GM21367 (cell line): ENCODE measurements around the gene SLC19A2.
"Not testable (repeated sequence)": the region's sequence is repeated elsewhere in the genome, so short reads cannot be mapped to it uniquely, and the experiment has no call there.

Experiments
- ATAC-seq: cut with Tn5 transposase; IDR thresholded peaks from one replicate; pipeline ENCODE4 v1.9.1; 2021; ENCODE audit not compliant: unreplicated experiment

Gene SLC19A2, protein sequence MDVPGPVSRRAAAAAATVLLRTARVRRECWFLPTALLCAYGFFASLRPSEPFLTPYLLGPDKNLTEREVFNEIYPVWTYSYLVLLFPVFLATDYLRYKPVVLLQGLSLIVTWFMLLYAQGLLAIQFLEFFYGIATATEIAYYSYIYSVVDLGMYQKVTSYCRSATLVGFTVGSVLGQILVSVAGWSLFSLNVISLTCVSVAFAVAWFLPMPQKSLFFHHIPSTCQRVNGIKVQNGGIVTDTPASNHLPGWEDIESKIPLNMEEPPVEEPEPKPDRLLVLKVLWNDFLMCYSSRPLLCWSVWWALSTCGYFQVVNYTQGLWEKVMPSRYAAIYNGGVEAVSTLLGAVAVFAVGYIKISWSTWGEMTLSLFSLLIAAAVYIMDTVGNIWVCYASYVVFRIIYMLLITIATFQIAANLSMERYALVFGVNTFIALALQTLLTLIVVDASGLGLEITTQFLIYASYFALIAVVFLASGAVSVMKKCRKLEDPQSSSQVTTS

DNA sequence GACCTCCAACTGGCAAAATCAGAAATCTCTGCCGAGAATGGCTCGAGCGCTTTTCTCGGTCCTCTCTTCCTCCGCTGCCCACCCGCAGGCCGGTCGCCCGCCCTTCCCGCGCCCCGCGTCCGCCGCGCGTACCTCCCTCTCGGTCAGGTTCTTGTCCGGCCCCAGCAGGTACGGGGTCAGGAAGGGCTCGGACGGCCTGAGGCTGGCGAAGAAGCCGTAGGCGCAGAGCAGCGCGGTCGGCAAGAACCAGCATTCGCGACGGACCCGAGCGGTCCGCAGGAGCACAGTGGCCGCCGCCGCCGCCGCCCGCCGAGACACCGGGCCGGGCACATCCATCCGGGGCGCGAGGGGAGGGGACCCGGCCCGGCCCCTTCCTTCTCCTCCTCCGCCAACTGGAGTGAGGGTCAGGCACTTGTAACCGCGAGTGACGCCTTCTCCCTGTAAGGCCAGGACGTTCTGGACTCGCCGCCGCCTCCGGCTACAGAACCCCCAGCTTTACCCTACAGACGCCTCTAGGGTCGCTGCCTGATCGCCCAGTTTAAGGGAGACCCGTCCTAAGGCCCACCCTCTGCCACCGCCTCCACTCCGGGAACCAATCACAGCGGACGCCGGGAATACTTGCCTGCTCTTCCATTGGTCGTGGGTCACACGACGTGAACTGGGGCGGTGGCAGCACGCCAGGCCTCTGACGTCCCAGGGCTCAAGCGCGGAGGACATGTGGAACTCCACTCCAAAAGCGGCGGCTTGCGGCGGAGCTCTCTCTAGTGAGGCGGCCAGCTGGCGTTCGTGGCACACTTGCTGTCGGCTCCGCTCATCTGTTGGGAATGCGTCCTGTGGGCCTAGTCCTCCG lies at the start of gene SLC19A2:
Gene SLC19A2, minus strand, starts transcription at position 514 of the 850 bp plus-strand sequence. Its CDS starts 178 bp downstream, at position 336.
- peak; percentile 98 for ATAC-seq

DNA sequence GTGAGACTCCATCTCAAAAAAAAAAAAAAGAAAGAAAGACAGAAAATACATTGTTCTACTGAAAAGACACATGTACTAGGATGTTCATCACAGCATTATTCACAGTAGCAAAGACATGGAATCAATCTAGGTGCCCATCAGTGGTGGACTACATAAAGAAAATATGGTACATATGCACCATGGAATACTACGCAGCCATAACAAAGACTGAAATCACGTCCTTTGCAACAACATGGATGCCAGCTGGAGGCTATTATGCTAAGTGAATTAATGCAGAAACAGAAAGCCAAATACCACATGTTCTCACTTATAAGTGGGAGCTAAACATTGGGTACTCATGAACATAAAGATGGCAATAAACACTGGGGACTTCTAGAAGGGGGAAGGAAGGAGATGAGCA lies 48.9 kb upstream of the SLC19A2 start:
- no peak for ATAC-seq

DNA sequence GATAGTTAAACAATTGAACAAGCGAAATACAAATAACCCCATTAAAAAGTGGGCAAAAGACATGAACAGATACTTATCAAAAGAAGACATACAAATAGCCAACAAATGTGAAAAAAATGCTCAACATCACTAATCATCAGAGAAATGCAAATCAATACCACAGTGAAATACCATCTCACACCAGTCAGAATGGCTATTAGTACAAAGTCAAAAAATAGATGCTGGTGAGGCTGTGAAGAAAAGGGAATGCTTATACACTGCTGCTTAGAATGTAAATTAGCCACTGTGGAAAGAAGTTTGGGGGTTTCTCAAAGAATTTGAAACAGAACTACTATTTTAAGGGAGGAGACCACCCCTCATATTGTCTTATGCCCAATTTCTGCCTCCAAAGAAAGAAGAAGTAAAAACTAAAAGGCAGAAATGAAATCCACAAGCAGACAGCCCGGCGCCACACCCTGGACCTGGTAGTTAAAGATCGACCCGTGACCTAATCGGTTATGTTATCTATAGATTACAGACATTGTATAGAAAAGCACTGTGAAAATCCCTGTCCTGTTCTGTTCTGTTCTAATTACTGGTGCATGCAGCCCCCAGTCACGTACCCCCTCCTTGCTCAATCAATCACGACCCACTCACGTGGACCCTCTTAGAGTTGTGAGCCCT lies 47.9 kb upstream of the SLC19A2 start:
- ATAC-seq: not testable (repeated sequence)

DNA sequence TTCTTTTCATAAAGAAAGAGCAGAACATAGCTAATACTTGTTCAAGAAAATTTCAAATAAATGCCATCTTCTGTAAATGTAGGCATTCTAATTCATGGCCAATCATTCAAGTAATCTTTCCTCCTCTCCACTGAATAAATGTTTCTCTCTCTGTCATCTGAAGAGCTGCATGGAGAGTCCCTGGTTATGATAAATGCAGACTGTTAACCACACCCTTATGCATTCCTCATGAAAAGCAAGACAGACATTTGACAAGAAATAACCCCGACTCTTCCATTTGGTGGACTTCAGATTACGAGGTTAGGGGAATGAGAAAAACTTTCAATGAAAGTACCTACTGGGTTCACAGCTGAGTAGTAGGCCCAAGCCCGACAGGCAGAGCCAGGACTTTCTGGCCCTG lies 44.7 kb upstream of the SLC19A2 start:
- ATAC-seq: no peak

DNA sequence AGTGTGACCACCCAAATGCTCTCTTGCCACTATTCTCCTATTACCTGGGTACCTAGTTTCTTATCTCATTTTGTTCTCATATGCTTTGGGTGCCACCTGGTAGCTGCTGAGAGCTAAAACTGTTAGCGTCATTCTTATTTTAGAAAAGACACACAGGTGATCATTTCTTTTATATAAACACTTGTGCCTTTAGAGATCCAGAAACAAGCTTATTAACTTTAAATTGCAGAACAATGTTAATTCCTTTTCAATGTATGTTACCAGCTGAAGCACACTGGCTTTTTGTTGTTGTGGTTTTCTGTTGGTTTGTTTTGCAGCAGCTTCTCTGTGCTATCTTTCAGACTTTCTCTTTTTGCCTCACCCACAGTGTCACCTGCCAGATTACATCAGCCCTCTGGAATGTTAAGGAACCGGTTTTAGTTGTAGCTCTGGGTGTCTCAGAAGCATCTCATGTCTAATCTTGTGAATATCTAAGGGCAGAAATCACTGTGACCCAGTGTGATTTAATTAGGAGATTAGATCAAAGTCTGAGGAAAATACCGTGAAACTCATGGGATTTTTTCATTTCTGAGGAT lies 43.4 kb upstream of the SLC19A2 start:
- ATAC-seq: no peak

DNA sequence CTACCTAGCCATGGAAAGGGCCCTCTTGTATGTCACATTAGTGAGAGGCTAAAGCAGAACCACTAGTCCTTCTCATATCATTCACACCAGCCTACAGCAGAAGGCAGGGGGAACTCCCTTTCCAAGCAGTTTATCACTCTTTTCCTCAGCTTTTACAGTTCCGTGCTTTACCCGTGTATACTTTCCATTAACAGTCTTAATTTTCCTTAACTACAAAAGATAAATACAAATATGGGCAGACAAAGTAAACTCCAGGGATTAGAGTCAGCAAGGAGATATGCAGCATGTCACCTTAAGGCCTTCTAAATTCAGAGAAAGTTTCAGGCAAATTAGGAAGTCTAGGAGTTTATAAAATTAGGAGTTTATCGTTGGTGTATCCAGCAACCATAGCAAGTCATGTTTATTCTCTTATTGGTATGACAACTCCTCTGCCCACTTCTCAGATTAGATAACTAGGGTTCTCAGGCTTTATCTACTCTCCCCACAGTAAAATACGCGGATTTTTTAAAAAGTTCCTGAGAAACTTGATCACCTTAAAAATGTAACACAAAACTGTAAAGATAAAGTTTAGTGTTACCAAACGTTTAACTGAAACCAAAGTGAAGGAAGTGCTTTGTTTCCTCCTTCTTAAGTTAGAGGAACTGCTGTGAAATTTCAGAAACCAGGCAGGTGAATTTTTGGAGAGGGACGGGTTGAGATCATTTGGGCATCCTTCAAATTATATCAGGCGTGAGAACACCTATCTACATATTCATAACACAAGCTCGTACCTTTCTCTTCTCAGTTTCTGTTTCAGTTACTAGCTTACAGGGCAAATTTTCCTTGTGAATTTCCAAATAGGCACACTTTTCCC lies 42.7 kb upstream of the SLC19A2 start:
- no peak for ATAC-seq

DNA sequence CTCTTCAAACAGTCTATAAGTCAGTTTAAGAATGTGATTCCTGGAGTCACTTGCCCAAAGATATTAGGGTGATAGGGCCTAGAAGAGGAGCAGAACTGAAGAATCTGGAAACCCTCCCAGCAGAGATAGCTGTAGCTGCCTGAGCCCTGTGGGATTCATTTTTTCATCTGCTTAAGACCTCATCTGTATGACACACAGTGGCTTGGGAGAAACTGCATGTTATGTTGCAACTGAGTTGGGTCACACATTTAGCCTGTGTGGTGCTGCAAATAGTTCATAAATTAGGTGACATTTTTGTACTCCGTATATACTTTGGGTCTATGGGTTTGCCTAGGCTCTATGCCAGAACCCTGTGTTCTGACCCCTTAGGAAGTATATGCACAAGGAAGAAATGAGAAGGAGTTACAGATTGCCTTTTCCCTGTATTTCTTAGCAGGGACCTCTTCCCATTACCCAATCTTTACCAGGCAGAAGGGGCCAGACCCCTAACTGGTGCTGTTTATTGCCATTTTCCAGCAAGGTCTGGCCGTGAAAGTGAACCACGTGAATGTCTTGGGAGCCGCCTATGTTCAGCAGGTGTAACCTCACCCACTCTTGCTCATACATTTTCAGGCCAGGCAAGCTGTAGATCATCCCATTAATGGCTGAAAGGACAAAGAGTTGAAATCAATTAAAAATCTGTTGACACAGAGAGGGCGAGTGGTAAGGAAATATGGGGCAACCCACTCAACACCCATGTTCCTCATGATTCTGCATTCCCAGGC lies 41.9 kb upstream of the SLC19A2 start:
- no peak for ATAC-seq

DNA sequence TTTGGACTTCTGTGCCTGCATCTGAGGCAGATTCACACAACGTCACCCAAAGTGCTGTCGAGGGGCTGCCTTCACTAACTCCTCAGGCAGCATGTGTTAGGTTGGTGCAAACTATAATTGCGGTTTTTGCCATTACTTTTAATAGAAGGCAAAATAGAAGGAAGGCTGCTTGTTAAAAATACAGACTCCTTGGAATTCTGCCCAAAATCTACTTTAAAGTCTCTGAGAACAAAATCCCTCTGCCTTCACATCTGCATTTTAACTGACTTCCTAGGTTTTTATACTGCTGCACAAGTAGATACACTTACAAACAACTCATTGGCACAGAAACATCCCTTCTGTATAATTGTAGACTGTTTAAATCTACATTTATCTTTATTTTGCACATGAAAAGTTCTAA lies 41.3 kb upstream of the SLC19A2 start:
- no peak for ATAC-seq

DNA sequence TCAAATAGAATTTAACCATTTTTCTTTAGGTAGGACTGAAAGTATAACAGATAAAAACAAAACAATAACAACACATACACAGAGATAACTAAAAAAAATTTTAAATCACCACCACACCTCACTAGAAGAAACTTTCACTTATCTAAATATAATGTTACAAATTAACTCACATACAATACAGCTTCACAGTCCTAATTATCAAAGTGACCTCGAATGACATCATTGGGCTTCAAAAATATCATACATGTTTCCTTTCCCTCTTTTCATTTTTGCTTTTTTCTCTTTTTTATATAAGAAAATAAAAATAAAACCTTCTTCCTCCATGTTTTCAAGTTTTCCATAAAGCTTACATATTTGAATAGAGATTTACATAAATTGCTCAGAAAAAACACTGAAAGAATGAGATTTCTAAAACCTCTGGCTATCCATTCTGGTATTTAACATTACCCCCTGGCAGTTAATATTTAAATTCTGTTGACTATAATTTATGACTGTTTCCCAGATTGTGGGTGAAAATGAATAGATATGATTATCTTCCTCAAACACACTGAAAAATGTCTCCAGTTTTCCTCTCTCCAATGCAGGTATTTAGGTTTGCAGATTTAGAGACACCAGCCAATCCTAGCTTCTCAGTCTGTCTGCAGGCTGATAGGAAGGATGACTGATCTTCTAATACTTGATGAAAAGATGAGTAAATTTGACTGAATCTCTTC lies 40.5 kb upstream of the SLC19A2 start:
- ATAC-seq: no peak

DNA sequence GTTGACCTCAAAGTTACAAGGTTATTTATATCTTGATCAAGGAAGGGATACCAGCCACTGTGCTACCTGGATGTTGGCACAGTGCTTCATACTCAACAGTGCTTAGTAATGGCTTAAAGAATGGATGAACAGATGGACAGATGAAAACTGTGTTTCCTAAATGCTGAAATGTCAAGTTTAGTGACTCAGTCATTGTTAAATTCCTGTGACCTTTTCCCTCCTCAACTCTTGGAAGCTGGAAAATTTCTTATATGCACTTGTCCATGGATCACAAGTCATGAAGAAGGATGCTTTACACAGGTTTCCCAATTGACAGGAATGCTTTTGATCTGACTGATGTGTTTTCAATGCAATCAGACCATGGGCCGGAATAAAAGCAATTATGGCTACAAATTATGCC lies 39.6 kb upstream of the SLC19A2 start:
- no peak for ATAC-seq

DNA sequence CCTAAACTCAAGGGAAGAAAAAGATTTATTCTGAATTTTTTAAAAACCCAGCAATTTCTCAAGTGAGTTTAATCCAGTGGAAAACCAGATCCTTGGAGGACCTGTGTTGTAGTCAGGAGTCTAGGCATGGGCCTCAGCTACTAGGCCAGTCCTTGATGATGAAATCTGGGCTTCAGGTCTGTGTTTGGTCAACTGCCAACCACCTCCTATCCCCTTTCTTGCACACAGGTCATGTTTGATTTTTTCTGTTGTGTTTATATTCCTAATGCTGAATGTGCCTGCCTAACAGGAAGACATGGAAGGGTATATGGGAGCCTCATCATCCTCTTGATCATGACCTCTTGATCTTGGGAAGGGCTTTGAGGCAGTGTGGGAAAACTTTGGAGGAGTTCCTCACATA lies 38.2 kb upstream of the SLC19A2 start:
- ATAC-seq: no peak

DNA sequence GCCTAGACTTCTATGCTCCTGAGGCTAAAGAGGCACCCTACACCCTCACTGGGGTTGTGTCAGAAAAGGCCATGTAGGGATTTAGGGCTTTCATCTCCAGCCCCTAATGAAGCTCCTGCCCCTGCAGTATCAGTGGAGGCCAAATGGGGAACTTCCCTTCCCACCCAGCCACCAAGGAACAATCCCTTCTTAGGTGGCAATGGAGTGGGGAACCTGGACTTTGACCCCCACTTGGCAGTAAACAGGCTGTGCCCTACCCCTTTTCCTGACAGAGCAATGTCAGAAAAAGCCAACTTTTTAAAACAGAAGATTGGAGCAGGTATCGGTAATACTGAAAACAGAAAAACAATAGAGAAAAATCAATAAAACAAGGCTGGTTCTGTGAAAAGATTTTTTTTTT lies 35.5 kb upstream of the SLC19A2 start:
- ATAC-seq: no peak

DNA sequence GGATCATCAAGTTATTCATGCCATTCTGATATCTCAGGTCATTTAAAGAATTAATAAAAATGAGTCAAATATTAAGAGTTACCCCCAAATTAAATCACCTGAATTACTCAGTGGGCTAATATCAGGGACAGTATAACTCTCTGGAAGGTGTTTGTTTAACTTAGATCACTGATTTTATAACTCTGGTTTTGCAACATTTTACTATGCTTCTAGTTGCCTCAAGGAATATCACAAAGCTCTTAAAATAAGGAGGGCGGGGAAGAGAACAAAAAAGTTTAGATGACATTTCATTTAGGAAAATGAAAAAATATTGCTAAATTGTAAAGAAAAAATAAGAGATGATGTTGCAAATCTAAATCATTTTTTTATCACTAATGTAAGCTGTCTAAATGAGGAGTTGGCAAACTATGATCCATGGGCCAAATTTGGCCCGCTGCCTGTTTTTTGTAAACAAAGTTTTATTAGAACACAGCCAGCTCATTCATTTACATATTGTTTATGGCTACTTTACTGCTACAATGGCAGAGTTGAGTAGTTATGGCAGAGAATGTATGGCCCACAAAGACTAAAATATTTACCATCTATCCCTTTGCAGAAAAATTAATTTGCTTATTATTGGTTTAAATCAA lies 31.9 kb upstream of the SLC19A2 start:
- ATAC-seq: no peak

DNA sequence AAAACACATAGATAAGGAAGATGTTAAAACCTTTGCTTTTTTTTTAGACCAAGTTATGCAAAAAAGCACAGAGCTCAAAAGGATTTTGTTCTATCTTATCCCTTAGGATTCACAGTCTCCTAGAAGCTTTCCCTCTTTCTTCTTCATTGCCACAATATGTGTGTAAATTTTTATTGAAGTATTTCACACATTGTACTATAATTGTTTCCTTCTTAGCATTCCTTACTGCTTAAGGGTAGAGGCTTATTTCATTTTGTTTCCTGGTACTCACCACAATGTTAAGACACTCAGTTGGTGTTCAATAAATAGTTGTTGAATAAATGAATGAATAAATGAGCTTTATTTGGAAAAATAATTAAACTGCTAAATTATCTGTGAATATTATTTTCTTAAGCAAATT lies 29.9 kb upstream of the SLC19A2 start:
- no peak for ATAC-seq

DNA sequence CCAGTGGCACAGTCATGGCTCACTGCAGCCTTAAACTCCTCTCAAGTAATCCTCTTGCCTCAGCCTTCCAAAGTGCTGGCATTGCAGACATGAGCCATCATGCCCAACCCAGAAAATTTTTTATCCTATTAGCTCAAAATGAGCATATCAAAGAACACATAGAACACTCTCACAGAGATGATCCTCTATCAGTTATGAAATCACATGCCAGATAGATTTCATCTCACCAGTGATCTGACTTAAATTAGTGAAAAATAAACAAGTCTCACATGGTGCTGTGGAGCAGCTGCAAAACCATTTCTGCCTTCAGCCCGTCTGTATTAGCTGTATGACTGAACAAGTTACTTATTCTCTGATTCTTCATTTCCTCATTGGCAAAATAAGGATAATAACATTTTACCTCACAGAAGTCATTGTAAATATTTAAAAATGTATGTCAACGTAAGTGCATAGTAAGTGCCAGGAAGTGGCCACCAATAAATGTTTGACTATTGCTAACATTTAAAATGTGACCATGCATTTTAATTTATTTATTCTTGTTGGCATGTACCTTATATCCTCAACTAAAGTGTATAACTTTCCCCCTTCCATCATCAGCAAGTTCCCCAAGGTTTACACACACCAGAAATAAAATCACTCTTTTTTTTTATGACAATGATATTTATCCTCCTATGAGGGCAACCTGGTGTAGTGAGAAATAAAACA lies 29.0 kb upstream of the SLC19A2 start:
- no peak for ATAC-seq

DNA sequence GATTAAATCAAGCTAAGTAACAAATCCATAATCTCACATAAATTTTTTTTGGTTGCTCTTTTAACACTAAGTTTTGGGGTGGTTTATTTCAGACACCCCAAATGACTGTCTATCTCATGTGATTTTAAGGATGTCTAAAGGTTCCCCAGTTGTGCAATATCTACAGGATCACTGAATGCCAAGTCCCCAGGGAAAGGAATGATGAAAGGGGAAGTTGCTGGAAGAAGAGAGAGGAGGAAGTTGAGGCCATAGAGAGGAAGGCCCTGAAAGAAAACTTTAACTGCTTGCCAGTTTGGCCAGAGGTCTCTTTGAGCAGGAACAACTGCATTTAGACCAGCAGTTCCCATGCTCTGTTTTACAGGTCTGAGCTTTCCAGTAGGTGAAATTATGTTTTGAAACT lies 27.5 kb upstream of the SLC19A2 start:
- no peak for ATAC-seq

DNA sequence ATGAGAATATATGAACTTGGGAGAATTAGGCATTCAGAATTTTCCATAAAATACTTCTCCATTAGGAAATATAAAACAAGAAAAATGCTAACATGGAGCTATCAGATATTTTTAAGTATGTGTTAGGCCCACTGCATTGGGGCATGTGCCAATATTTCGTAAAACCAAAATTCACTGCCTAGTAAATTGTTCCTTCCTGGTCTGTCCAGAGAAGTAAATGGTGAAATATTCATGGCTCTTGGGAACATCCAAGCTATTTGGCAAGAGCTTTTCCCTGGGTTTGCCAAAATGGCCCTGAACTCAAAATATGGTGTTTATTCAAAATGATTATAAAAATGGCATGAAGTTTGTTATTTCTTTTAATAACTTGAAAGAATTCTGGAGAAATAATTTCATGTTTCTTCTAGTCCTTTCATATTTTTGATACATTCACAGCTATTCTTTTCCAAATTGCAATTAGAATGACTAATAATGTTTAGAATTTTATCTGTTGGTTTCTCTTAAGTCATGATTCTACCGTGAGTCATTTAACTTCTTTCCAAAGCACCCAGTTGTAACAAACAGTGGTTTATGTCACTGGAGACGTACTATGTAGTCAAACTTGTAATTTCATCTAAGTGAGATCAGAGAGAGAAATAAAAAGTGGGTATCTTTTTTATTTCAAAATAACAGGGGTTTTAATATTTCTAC lies 25.7 kb upstream of the SLC19A2 start:
- ATAC-seq: no peak
